Osteocyte (in vitro differentiated cells): Measurements from ENCODE around the gene CCDC27. TPM values are rescaled to one million over a fixed set of nuclear protein-coding genes. Genes with fewer than 3 reads are reported as not detected.
"Not testable (repeated sequence)": the region's sequence is repeated elsewhere in the genome, so short reads cannot be mapped to it uniquely, and the experiment has no call there.

ENCODE experiments used
- DNase-seq: peaks from one replicate; pipeline ENCODE4 v3.0.0; 2021; ENCODE audit warnings: mixed read lengths; ENCODE audit not compliant: unreplicated experiment; ENCODE audit errors: extremely low spot score
- H3K27ac Mint-ChIP-seq: one replicate; pipeline ENCODE4 v1.8.0; 2021; ENCODE audit warnings: mild to moderate bottlenecking, mixed read lengths; ENCODE audit not compliant: unreplicated experiment
- H3K27me3 Mint-ChIP-seq: one replicate; pipeline ENCODE4 v1.8.0; 2021; ENCODE audit warnings: mixed read lengths; ENCODE audit not compliant: unreplicated experiment
- H3K36me3 Mint-ChIP-seq: one replicate; pipeline ENCODE4 v1.8.0; 2021; ENCODE audit warnings: mixed read lengths; ENCODE audit not compliant: unreplicated experiment
- H3K4me1 Mint-ChIP-seq: one replicate; pipeline ENCODE4 v1.8.0; 2021; ENCODE audit warnings: mixed read lengths; ENCODE audit not compliant: unreplicated experiment
- H3K4me3 Mint-ChIP-seq: one replicate; pipeline ENCODE4 v1.8.0; 2021; ENCODE audit warnings: mild to moderate bottlenecking, moderate library complexity, mixed read lengths; ENCODE audit not compliant: unreplicated experiment
- H3K9me3 Mint-ChIP-seq: one replicate; pipeline ENCODE4 v1.8.0; 2021; ENCODE audit warnings: mixed read lengths; ENCODE audit not compliant: unreplicated experiment
- total RNA-seq: library from RNA; stranded (reverse); gene quantifications from 2 replicates; pipeline ENCODE4 v1.2.1, GENCODE V29; 2021
- TF ChIP-seq, protein P1 (sequence below): fragments of 200-600 bp; sonication (generic); IDR thresholded peaks from 2 replicates; pipeline ENCODE4 v1.5.0; 2021; ENCODE audit warnings: antibody characterized with exemption, mild to moderate bottlenecking, moderate library complexity

The CCDC27 gene
- total RNA-seq, 1 donor from 2014 or later, result not detected

DNA sequence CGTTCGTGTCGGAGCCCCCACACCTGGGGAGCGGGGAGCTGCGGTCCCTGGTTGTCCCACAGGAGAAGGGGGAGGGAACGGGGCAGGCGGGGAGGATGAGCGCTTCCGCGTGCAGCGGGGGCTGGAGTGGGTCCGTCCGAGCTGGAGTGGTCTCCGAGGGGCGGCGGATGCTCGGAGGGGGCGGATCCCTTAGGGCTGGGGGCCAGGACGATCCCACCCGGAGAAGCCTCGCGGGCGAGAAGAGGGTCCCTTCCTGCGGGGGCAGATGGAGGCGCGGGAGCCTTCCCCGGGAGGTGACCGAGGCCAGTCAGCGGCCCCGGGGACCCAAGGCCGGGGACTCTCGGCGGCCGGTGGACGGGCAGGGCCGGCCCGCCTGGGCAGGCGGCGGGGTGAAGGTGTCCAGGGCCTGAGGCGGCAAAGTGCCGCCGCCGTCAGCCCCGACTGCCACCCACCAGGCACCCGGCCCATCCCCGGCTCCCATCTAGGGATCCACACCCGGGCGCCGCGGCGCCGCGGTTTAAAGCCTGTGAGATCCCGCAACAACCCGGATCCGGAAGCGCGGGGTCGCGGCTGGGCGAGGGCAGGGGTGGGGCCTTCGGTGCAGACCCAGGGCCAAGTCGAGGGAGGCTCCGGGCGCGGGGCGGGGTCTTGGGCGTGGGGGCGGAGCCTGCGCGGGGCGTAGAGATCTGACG, 5.3 kb upstream of the CCDC27 start:
- TF ChIP-seq, protein P1, sequence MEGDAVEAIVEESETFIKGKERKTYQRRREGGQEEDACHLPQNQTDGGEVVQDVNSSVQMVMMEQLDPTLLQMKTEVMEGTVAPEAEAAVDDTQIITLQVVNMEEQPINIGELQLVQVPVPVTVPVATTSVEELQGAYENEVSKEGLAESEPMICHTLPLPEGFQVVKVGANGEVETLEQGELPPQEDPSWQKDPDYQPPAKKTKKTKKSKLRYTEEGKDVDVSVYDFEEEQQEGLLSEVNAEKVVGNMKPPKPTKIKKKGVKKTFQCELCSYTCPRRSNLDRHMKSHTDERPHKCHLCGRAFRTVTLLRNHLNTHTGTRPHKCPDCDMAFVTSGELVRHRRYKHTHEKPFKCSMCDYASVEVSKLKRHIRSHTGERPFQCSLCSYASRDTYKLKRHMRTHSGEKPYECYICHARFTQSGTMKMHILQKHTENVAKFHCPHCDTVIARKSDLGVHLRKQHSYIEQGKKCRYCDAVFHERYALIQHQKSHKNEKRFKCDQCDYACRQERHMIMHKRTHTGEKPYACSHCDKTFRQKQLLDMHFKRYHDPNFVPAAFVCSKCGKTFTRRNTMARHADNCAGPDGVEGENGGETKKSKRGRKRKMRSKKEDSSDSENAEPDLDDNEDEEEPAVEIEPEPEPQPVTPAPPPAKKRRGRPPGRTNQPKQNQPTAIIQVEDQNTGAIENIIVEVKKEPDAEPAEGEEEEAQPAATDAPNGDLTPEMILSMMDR, result no peak
- Mint-ChIP-seq H3K36me3 (peaks cover 5% of the 10 kb centered on the region), H3K27me3 (peaks cover 23% of the 10 kb centered on the region), H3K4me1 (peaks cover 23% of the 10 kb centered on the region), H3K27ac (peak overlapping the region; percentile 47), H3K9me3 (no peaks in the 10 kb centered on the region), H3K4me3 (peak overlapping the region; percentile 74)
- DNase-seq, result no peak

DNA sequence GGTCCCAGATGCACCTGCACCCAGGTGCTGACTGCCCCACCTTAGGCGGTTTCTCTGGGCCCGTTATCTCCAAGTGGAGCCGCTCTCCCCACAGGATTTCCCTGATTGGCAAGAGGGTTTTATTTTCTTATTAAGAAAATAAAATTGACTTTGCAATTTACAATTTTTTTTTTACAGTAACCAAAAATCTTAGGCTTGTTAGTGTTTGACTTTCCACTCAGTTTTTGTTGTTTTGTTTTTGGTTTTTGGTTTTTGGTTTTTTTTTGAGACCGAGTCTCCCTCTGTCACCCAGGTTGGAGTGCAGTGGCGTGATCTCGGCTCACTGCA, 4.8 kb upstream of the CCDC27 start:
- peaks cover under 1% of the 10 kb centered on the region for H3K36me3 Mint-ChIP-seq
- DNase-seq, result no peak
- H3K27me3 Mint-ChIP-seq, result peaks cover 29% of the 10 kb centered on the region
- peaks cover 23% of the 10 kb centered on the region for H3K4me1 Mint-ChIP-seq
- TF ChIP-seq, protein P1, result no peak
- H3K4me3 Mint-ChIP-seq, result peak overlapping the region; percentile 72
- H3K9me3 Mint-ChIP-seq, result no peaks in the 10 kb centered on the region
- H3K27ac Mint-ChIP-seq, result no peak overlapping the region

DNA sequence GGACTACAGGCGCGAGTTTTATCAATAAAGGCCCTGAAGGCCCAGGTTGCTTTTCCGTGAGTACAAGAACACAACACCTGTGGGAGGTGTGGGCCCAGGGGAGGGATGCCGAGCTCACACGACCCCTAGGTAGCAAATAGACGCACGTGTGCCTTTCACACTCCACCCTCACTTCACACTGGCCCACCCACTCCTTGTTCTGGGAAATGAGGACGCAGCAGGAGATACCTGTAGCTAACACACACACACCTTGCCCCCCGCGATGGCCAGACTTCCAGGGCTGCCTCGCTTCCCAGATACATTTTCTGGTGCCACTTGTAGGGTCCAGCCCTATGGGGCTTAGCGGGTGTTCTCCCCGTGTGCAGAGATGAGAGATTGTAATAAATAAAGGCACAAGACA, 4.3 kb upstream of the CCDC27 start:
- Mint-ChIP-seq H3K27ac (no peak overlapping the region), H3K4me3 (peak overlapping the region; percentile 72), H3K27me3 (peaks cover 30% of the 10 kb centered on the region), H3K36me3 (no peaks in the 10 kb centered on the region), H3K9me3 (no peaks in the 10 kb centered on the region), H3K4me1 (peaks cover 23% of the 10 kb centered on the region)
- TF ChIP-seq, protein P1, result no peak
- no peak for DNase-seq

DNA sequence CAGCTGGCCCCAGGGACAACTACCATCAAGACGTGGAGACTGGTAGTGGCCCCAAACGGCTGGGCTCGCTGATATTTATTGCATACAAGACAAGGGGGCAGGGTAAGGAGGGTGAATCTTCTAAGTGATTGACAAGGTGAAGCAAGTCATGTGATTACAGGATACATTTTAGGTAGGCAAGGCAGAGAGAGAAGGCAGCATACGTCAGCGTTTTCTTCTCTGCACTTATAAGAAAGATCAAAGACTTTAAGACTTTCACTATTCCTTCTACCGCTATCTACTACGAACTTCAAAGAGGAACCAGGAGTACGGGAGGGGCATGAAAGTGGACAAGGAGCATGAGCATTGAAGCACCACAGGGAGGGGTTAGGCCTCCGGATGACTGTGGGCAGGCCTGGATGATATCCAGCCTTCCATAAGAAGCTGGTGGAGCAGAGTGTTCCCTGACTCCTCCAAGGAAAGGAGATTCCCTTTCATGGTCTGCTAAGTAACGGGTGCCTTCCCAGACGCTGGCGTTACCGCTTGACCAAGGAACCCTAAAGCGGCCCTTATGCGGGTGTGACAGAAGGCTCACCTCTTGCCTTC, 3.8 kb upstream of the CCDC27 start:
- H3K4me3 Mint-ChIP-seq, result peak overlapping the region; percentile 72
- not testable (repeated sequence) for H3K36me3 Mint-ChIP-seq, DNase-seq, H3K27ac Mint-ChIP-seq, H3K9me3 Mint-ChIP-seq
- peaks cover 30% of the 10 kb centered on the region for H3K27me3 Mint-ChIP-seq
- peaks cover 23% of the 10 kb centered on the region for H3K4me1 Mint-ChIP-seq

DNA sequence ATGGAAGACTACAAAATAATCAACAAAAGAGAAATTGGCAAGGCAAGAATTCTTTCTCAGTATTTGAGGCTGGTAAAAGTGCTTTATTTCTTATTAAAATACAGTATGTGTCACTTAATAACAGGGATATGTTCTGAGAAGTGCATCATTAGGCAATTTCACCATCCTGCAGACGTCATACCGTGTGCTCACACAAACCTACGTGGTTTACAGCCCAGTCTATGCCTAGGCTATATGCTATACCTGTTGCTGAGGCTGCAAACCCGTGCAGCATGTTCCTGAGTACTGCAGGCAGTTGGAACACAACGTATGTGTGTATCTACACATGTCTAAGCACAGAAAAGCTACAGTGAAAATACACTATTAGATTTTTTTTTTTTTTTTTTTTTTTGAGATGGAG, 2.7 kb upstream of the CCDC27 start:
- H3K4me3 Mint-ChIP-seq, result no peak overlapping the region
- no peak for DNase-seq
- no peaks in the 10 kb centered on the region for H3K36me3 Mint-ChIP-seq
- no peak overlapping the region for H3K27ac Mint-ChIP-seq
- no peaks in the 10 kb centered on the region for H3K9me3 Mint-ChIP-seq
- peaks cover 23% of the 10 kb centered on the region for H3K4me1 Mint-ChIP-seq
- H3K27me3 Mint-ChIP-seq, result peaks cover 30% of the 10 kb centered on the region
- TF ChIP-seq, protein P1, result no peak
